Thoracic aorta (tissue), 2 donors: ENCODE measurements around the gene SUGP2. TPM values are rescaled to one million over a fixed set of nuclear protein-coding genes. Genes with fewer than 3 reads are reported as not detected.

ENCODE experiments used
- ATAC-seq: fragments of 150-250 bp; one replicate; pipeline ENCODE4 v1.8.0; 2017; ENCODE audit warnings: low read depth; ENCODE audit not compliant: insufficient number of reproducible peaks, low FRiP score
- DNase-seq: peaks from one replicate; pipeline ENCODE4 v3.0.0-alpha.2; 2020; ENCODE audit warnings: low spot score
- H3K27ac ChIP-seq, 2 donors: fragments of 200-600 bp; sonication (generic); 1 replicate in 1 of 2; 2 replicates in 1 of 2; pipeline ENCODE4 v1.5.1; 2016; ENCODE audit warnings: mild to moderate bottlenecking in 2 of 2, moderate library complexity in 2 of 2
- H3K27me3 ChIP-seq: fragments of 200-600 bp; sonication (generic); replicated peaks from 2 replicates; pipeline ENCODE4 v1.6.0; 2016; ENCODE audit warnings: mild to moderate bottlenecking; ENCODE audit not compliant: insufficient read depth
- H3K36me3 ChIP-seq: fragments of 200-600 bp; sonication (generic); one replicate; pipeline ENCODE4 v1.5.1; 2016
- H3K4me1 ChIP-seq, 2 donors: fragments of 200-600 bp; sonication (generic); 1 replicate in 1 of 2; 2 replicates in 1 of 2; pipeline versions ENCODE4 v1.5.1 to v1.6.0; 2016; ENCODE audit warnings: low read depth in 2 of 2, mild to moderate bottlenecking in 1 of 2; ENCODE audit not compliant: control insufficient read depth in 1 of 2
- H3K4me3 ChIP-seq: fragments of 200-600 bp; sonication (generic); 2 replicates; pipeline ENCODE4 v1.5.1; 2016; ENCODE audit warnings: mild to moderate bottlenecking
- H3K9me3 ChIP-seq: fragments of 200-600 bp; sonication (generic); 2 replicates; pipeline ENCODE4 v1.5.1; 2016
- total RNA-seq, 2 donors: library from RNA; depleted of rRNA; stranded (reverse); fragments of >200 nt; gene quantifications; one replicate each; pipeline versions ENCODE4 v1.1.0 to v1.2.3, GENCODE V29; 2016
- TF ChIP-seq, protein P1 (sequence below): fragments of 200-600 bp; sonication (generic); IDR thresholded peaks from one replicate; pipeline ENCODE4 v1.5.1; 2019; ENCODE audit warnings: antibody characterized with exemption

The SUGP2 gene
- total RNA-seq, 2 donors from 2014 or later, result 42.6 to 57.5 TPM

DNA sequence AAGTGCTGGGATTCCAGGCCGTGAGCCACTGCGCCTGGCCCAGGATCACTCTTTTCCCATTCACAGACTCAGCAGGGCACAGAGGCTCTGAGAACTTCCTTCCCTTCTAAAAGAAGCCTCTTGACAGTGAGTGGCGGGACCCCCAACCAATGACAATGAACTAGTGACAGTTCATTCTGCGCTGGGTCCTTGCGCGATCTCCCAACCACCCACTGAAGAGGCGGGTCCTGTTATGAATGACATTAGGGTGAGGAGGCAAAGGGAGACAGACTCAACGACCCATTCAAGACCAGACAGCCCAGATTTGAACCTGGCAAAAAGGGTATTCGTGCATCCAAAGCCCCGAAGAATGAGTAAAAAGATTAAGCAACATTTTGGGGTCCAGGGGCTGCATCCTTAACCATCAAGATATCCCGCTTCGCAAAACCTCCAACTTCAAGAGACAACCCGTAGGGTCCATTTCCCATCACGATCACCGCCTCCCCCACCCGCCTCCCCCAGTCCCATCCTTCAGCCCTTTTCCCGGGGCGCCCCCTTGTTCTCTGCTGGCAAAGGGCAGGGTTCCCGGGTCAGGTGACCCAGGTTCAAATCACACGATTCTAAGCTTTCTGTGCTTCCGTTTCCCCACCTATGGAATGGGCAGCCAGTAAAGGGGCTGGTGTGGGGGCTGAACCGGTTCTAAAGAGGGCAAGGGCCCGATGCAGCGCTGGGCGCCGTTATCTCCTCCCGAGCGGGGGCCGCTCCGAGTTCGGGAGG, 719 bp downstream of the SUGP2 start:
- no peaks in the 10 kb centered on the region for H3K9me3 ChIP-seq
- H3K4me3 ChIP-seq, result peak overlapping the region; percentile 73
- DNase-seq, result peak; percentile 86
- no peaks in the 10 kb centered on the region for H3K27me3 ChIP-seq
- peak; percentile 83 for ATAC-seq
- TF ChIP-seq, protein P1, sequence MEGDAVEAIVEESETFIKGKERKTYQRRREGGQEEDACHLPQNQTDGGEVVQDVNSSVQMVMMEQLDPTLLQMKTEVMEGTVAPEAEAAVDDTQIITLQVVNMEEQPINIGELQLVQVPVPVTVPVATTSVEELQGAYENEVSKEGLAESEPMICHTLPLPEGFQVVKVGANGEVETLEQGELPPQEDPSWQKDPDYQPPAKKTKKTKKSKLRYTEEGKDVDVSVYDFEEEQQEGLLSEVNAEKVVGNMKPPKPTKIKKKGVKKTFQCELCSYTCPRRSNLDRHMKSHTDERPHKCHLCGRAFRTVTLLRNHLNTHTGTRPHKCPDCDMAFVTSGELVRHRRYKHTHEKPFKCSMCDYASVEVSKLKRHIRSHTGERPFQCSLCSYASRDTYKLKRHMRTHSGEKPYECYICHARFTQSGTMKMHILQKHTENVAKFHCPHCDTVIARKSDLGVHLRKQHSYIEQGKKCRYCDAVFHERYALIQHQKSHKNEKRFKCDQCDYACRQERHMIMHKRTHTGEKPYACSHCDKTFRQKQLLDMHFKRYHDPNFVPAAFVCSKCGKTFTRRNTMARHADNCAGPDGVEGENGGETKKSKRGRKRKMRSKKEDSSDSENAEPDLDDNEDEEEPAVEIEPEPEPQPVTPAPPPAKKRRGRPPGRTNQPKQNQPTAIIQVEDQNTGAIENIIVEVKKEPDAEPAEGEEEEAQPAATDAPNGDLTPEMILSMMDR, result no peak
- peak overlapping the region; percentile 89 to 91 for H3K27ac ChIP-seq
- H3K4me1 ChIP-seq, result peaks cover 10 to 19% of the 10 kb centered on the region in 2 donors
- H3K36me3 ChIP-seq, result peaks cover 14% of the 10 kb centered on the region

- Histone ChIP-seq H3K27me3 (no peaks in the 10 kb centered on the region), H3K27ac (peak overlapping the region in 1 of 2 donors; percentile 91), H3K4me3 (peak overlapping the region; percentile 73), H3K4me1 (peaks cover 10 to 19% of the 10 kb centered on the region in 2 donors), H3K36me3 (peaks cover 16% of the 10 kb centered on the region), H3K9me3 (no peaks in the 10 kb centered on the region)
- DNase-seq, result no peak
- ATAC-seq, result no peak
- TF ChIP-seq, protein P1, result no peak
These were observed 1.4 kb downstream of the SUGP2 start for GRCh38 chr19:19031891-19032290.

DNA sequence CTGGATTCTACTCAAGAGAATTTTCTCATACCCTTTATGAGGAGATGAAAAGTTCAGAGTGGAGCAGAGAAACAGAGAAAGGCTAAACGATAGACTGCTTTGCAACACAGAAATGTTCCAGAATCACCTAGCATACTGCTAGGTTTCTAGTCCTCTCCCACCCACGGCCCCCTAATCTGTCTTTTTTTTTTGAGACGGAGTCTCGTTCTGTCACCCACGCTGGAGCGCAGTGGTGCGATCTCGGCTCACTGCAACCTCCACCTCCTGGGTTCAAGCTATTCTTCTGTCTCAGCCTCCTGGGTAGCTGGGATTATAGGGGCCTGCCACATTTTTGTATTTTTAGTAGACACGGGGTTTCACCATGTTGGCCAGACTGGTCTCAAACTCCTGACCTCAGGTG, 4.8 kb downstream of the SUGP2 start:
- TF ChIP-seq, protein P1, result no peak
- no peaks in the 10 kb centered on the region for H3K9me3 ChIP-seq
- no peak for ATAC-seq
- no peak for DNase-seq
- peaks cover 42% of the 10 kb centered on the region for H3K36me3 ChIP-seq
- no peak overlapping the region for H3K27ac ChIP-seq
- H3K4me1 ChIP-seq, result peaks cover 7% of the 10 kb centered on the region in 2 donors
- no peak overlapping the region for H3K4me3 ChIP-seq
- H3K27me3 ChIP-seq, result no peaks in the 10 kb centered on the region

DNA sequence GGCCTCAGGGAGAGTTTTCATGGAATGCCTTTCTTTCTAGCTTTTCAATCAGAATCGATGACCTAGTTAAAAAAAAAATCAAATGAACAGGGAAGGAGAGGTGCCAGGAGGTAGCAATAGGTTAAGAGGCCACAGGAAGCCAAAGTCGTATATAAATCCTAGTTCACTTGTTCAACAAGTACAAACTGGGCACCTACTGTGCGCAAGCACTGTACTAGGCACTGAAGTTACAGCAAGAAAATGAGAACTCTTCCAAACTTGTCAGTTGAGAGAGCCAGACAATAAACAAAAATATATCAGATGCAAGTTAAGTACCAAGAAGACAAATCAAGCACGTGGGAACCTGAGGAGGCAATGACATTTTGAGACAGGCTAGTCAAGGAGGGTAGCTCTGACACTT, 6.1 kb downstream of the SUGP2 start:
- Histone ChIP-seq H3K36me3 (peaks cover 53% of the 10 kb centered on the region), H3K27ac (no peak overlapping the region), H3K4me3 (no peak overlapping the region), H3K4me1 (peaks cover 5 to 6% of the 10 kb centered on the region in 2 donors), H3K9me3 (no peaks in the 10 kb centered on the region), H3K27me3 (no peaks in the 10 kb centered on the region)
- TF ChIP-seq, protein P1, result no peak
- ATAC-seq, result no peak
- DNase-seq, result no peak

GRCh38 chr19:19026299-19026971, 6.9 kb downstream of the SUGP2 start:
- Histone ChIP-seq H3K27ac (no peak overlapping the region), H3K36me3 (peaks cover 54% of the 10 kb centered on the region), H3K27me3 (no peaks in the 10 kb centered on the region), H3K9me3 (no peaks in the 10 kb centered on the region), H3K4me3 (no peak overlapping the region), H3K4me1 (no peaks in the 10 kb centered on the region)
- DNase-seq, result no peak
- ATAC-seq, result no peak
- TF ChIP-seq, protein P1, result no peak
